B cell (primary cell): Measurements from ENCODE around the gene ITGB7.

Source experiments
- EZH2 ChIP-seq: IDR thresholded peaks from 2 replicates; pipeline ENCODE4 v1.6.1; 2012; ENCODE audit warnings: borderline replicate concordance, low read depth, mild to moderate bottlenecking, moderate library complexity, low read length; ENCODE audit not compliant: insufficient read depth, poor library complexity, severe bottlenecking
- TF ChIP-seq, protein P1 (sequence below): fragments of 200-600 bp; IDR thresholded peaks from one replicate; pipeline ENCODE4 v1.8.0; 2022; ENCODE audit warnings: antibody characterized with exemption, mild to moderate bottlenecking

DNA sequence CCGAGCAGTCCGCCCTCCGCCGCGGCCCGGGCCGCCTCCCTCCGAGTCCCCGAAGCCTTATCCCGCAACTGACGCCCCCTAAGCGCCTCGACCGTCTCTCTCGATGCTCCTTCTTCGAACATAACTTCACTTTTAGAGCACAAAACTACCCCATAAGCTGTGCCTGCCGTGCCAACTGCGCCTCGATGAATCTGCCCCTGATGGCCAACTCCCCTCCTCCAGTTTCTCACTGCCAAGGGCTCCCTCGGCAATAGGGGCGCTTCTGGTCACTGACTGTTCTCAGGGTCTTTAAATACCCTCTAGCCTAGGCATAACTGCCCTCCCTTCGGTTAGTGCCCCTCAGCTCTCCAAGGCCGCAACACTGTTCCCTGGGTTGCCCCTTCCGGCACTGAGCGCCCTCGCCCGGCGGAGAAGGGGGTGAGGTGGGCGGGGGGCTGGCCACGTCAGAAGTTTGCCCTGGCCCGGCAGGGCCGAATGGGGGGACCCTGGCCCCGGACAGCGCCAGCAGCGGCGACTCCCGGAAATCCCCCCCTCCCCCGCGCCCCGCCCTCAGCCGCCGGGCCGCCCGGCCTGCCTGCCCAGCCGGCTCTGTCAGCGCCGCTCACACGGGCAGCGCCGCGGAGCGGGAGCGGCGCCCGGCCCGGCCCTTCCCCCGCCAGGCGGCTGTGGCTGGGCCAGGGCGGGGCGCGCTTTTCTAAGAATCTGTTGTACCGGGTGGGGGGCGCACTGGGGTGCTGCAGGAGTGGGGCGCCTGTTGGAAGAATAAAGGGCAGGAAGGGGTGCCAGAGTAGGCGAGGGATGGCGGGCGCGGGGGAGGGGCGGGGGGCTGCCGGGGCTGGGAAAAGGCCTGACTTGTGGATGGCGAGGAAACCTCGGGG, 14.4 kb upstream of the ITGB7 start:
- TF ChIP-seq, protein P1, sequence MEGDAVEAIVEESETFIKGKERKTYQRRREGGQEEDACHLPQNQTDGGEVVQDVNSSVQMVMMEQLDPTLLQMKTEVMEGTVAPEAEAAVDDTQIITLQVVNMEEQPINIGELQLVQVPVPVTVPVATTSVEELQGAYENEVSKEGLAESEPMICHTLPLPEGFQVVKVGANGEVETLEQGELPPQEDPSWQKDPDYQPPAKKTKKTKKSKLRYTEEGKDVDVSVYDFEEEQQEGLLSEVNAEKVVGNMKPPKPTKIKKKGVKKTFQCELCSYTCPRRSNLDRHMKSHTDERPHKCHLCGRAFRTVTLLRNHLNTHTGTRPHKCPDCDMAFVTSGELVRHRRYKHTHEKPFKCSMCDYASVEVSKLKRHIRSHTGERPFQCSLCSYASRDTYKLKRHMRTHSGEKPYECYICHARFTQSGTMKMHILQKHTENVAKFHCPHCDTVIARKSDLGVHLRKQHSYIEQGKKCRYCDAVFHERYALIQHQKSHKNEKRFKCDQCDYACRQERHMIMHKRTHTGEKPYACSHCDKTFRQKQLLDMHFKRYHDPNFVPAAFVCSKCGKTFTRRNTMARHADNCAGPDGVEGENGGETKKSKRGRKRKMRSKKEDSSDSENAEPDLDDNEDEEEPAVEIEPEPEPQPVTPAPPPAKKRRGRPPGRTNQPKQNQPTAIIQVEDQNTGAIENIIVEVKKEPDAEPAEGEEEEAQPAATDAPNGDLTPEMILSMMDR = peak; percentile 19
- TF ChIP-seq EZH2 = no peak
